Gastrocnemius medialis (tissue), 4 donors: Measurements from ENCODE around the gene MMP15. TPM values are rescaled to one million over a fixed set of nuclear protein-coding genes. Genes with fewer than 3 reads are reported as not detected.

Experiments used
- ATAC-seq, 2 donors: fragments of 150-250 bp; one replicate each; pipeline ENCODE4 v1.9.1; 2016
- DNase-seq, 2 donors: peaks; one replicate each; pipeline ENCODE4 v3.0.0-alpha.2; 2019
- H3K27ac ChIP-seq, 4 donors: fragments of 200-600 bp; sonication (generic); 1 replicate in 1 of 4; 2 replicates in 3 of 4; pipeline ENCODE4 v1.5.1; 2016 to 2018; ENCODE audit warnings: mild to moderate bottlenecking in 2 of 4, moderate library complexity in 1 of 4
- H3K27me3 ChIP-seq, 3 donors: fragments of 200-600 bp; sonication (generic) in 2 of 3; 1 replicate in 1 of 3; 2 replicates in 2 of 3; pipeline versions ENCODE4 v1.5.1 to v1.6.0; 2016 to 2019; ENCODE audit warnings: mild to moderate bottlenecking in 1 of 3, moderate library complexity in 1 of 3
- H3K36me3 ChIP-seq, 2 donors: fragments of 200-600 bp; sonication (generic) in 1 of 2; one replicate each; pipeline ENCODE4 v1.5.1; 2017 to 2018
- H3K4me1 ChIP-seq, 2 donors: fragments of 200-600 bp; sonication (generic) in 1 of 2; one replicate each; pipeline ENCODE4 v1.5.1; 2016 to 2017; ENCODE audit warnings: mild to moderate bottlenecking in 2 of 2
- H3K4me3 ChIP-seq, 4 donors: fragments of 200-600 bp; sonication (generic) in 3 of 4; 1 replicate in 1 of 4; 2 replicates in 3 of 4; pipeline ENCODE4 v1.5.1; 2016 to 2019; ENCODE audit warnings: mild to moderate bottlenecking in 2 of 4
- H3K9me3 ChIP-seq, 3 donors: fragments of 200-600 bp; sonication (generic) in 2 of 3; 1 replicate in 1 of 3; 2 replicates in 2 of 3; pipeline ENCODE4 v1.5.1; 2016 to 2019
- POLR2A ChIP-seq, 2 donors: fragments of 450-650 bp; IDR thresholded peaks; one replicate each; pipeline ENCODE4 v1.6.1; 2017; ENCODE audit warnings: antibody characterized with exemption in 2 of 2, mild to moderate bottlenecking in 2 of 2, moderate library complexity in 2 of 2
- in situ Hi-C, 4 donors: fragments of 200-750 bp; cut with MboI; loops; one replicate each; pipeline versions ENCODE4 v1.15.0 to v1.8.0; 2017; ENCODE audit warnings: low sequenced_read_pairs in 4 of 4
- intact Hi-C: fragments of 100-400 bp; cut with DNase I; formaldehyde crosslinking; loops from one replicate; pipeline ENCODE4 v1.15.1; 2023; ENCODE audit warnings: low total_unique reads
- total RNA-seq, 4 donors: library from RNA; depleted of rRNA; stranded (reverse); fragments of >200 nt; gene quantifications; one replicate each; pipeline versions ENCODE4 v1.1.0 to v1.2.3, GENCODE V29; 2016
- TF ChIP-seq, protein P1 (sequence below), 5 experiments: fragments of 450-650 bp in 3 of 5; fragments of 200-600 bp in 2 of 5; sonication (generic) in 2 of 5; IDR thresholded peaks in 4 of 5; conservative IDR thresholded peaks in 1 of 5; 1 replicate in 4 of 5; 2 replicates in 1 of 5; pipeline ENCODE4 v1.5.1; 2016 to 2019; ENCODE audit warnings: antibody characterized with exemption in 5 of 5, mild to moderate bottlenecking in 3 of 5, moderate library complexity in 3 of 5

MMP15 gene
- total RNA-seq, 4 donors from 2014 or later = 2.9 to 8.1 (median 4.9) TPM

- H3K27me3 ChIP-seq = no peaks in the 10 kb centered on the region
- intact Hi-C loops (loop anchor here (5.0 kb wide), 1 partner anchor 175 kb away; the partner anchor contains the start of gene CSNK2A2), in situ Hi-C loops (loop anchor here (5.0 to 25.0 kb wide), 5 partner anchors 100 to 285 kb away; partner anchors contain the start of genes CFAP20 (in 3 of the 4) and KATNB1 (in 1 of the 4))
- TF ChIP-seq, protein P1, sequence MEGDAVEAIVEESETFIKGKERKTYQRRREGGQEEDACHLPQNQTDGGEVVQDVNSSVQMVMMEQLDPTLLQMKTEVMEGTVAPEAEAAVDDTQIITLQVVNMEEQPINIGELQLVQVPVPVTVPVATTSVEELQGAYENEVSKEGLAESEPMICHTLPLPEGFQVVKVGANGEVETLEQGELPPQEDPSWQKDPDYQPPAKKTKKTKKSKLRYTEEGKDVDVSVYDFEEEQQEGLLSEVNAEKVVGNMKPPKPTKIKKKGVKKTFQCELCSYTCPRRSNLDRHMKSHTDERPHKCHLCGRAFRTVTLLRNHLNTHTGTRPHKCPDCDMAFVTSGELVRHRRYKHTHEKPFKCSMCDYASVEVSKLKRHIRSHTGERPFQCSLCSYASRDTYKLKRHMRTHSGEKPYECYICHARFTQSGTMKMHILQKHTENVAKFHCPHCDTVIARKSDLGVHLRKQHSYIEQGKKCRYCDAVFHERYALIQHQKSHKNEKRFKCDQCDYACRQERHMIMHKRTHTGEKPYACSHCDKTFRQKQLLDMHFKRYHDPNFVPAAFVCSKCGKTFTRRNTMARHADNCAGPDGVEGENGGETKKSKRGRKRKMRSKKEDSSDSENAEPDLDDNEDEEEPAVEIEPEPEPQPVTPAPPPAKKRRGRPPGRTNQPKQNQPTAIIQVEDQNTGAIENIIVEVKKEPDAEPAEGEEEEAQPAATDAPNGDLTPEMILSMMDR (IDR thresholded peaks at IDR 0.05 in 4 of 5, conservative IDR thresholded peaks at IDR 0.05 in 1 of 5) = no peak
- TF ChIP-seq POLR2A (IDR thresholded peaks at IDR 0.05) = no peak
- H3K9me3 ChIP-seq = no peaks in the 10 kb centered on the region
- H3K4me3 ChIP-seq = no peak overlapping the region
- H3K36me3 ChIP-seq = peaks cover 0 to 12% of the 10 kb centered on the region in 2 donors
- ATAC-seq = no peak
- H3K27ac ChIP-seq = peak overlapping the region in 1 of 4 donors; percentile 26
- H3K4me1 ChIP-seq = peaks cover 19 to 27% of the 10 kb centered on the region in 2 donors
- DNase-seq = peak in 1 of 2 donors; percentile 28
These were observed 2.8 kb upstream of the MMP15 start for GRCh38 chr16:58022601-58023371.

- peaks cover 25 to 42% of the 10 kb centered on the region in 2 donors for H3K4me1 ChIP-seq
- intact Hi-C loops = loop anchor here (1.0 to 5.0 kb wide), 5 partner anchors 24 to 232 kb away; partner anchors contain the start of genes CSNK2A2, USB1 and ZNF319
- ATAC-seq = peak in 1 of 2 donors; percentile 8
These were observed 836 bp upstream of the MMP15 start for GRCh38 chr16:58024486-58025350.

DNA sequence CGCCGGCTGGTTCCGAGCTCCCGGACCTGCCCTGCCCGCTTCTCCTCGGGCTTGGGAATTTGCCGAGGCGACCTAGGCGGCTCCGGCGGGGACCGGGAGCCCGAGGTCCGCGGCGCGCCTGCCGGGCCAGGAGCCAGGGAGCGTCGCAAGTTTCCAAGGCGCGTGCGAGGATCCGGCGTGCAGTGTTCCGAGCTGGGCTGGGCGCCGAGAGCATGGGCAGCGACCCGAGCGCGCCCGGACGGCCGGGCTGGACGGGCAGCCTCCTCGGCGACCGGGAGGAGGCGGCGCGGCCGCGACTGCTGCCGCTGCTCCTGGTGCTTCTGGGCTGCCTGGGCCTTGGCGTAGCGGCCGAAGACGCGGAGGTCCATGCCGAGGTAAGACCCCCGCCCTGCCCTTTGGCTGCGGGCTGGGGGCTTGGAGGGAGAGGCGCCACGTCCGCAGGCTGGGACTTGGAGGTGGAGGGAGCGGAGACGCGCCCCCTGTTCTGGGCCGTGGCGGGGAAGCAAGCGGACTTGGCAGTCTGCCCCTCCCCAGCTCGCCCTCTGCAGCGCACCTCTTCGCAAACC, 668 bp downstream of the MMP15 start:
- intact Hi-C loops = loop anchor here (5.0 kb wide), 2 partner anchors 221 to 234 kb away; a partner anchor contains a TSS
- in situ Hi-C loops = loop anchor here in 2 of 4 donors (10.0 kb wide), 1 partner anchor 99 kb away; the partner anchor contains the start of gene CFAP20 (in 2 of the 2)
- H3K27ac ChIP-seq = peak overlapping the region; percentile 73 to 92 (median 91)

More at GRCh38 chr16:58024486-58025350, 836 bp upstream of the MMP15 start:
- Histone ChIP-seq H3K9me3 (no peaks in the 10 kb centered on the region), H3K27ac (peak overlapping the region; percentile 73 to 92 (median 91)), H3K36me3 (no peaks in the 10 kb centered on the region), H3K27me3 (no peaks in the 10 kb centered on the region), H3K4me3 (peak overlapping the region; percentile 66 to 99 (median 70))
- in situ Hi-C loops = loop anchor here (5.0 to 25.0 kb wide), 5 partner anchors 98 to 287 kb away; partner anchors contain the start of genes CFAP20 (in 3 of the 4) and KATNB1 (in 1 of the 4)
- TF ChIP-seq, protein P1 (IDR thresholded peaks at IDR 0.05 in 4 of 5, conservative IDR thresholded peaks at IDR 0.05 in 1 of 5) = no peak
- TF ChIP-seq POLR2A (IDR thresholded peaks at IDR 0.05) = no peak
- peak in 1 of 2 donors; percentile 23 for DNase-seq

More for the DNA sequence above, 668 bp downstream of the MMP15 start:
- Histone ChIP-seq H3K4me1 (peaks cover 27 to 42% of the 10 kb centered on the region in 2 donors), H3K4me3 (peak overlapping the region; percentile 66 to 99 (median 70)), H3K36me3 (no peaks in the 10 kb centered on the region), H3K9me3 (no peaks in the 10 kb centered on the region), H3K27me3 (no peaks in the 10 kb centered on the region)
- TF ChIP-seq, protein P1 (IDR thresholded peaks at IDR 0.05 in 4 of 5, conservative IDR thresholded peaks at IDR 0.05 in 1 of 5) = no peak
- TF ChIP-seq POLR2A (IDR thresholded peaks at IDR 0.05) = no peak
- ATAC-seq (peak; percentile 67 to 69), DNase-seq (peak; percentile 34 to 52)
